GM12875 (cell line): Measurements from ENCODE around the gene CDCA5.

ENCODE experiments used
- H3K4me3 ChIP-seq: one replicate; pipeline ENCODE4 v1.5.1; 2011; ENCODE audit warnings: low read depth, low read length, control low read depth
- CTCF ChIP-seq: IDR thresholded peaks from 2 replicates; pipeline ENCODE4 v1.5.1; 2011; ENCODE audit warnings: low read depth, mild to moderate bottlenecking, control low read depth, inconsistent platforms, low read length, moderate library complexity, borderline replicate concordance; ENCODE audit not compliant: insufficient read depth

The CDCA5 gene

DNA sequence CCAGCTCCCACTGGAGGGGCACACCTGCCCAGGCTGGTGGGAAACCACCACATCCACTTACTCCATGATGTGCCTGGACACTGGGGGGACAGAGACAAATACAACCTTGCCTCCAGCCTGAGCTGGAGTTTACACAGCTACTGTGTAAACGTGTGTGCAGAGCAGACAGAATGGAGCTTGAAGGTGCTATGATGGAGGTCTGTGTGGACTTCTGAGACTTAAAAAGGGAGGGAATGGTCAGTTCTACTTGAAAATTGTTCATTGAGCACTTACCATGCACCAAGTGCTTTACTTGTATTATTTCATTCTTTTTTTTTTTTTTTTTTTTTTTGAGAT lies 11.2 kb downstream of the CDCA5 start:
- no peak for TF ChIP-seq CTCF
- no peak overlapping the region for H3K4me3 ChIP-seq

- TF ChIP-seq CTCF: no peak
- no peak overlapping the region for H3K4me3 ChIP-seq
Observed at GRCh38 chr11:65071907-65072630, 11.8 kb downstream of the CDCA5 start.

- no peak overlapping the region for H3K4me3 ChIP-seq
- no peak for TF ChIP-seq CTCF
Observed at GRCh38 chr11:65069217-65069616, 14.6 kb downstream of the CDCA5 start.

- no peak for TF ChIP-seq CTCF
- no peak overlapping the region for H3K4me3 ChIP-seq
Observed at GRCh38 chr11:65067446-65067845, 16.4 kb downstream of the CDCA5 start.

- TF ChIP-seq CTCF: no peak
- no peak overlapping the region for H3K4me3 ChIP-seq
Observed at GRCh38 chr11:65066805-65067291, 17.0 kb downstream of the CDCA5 start.

GRCh38 chr11:65066315-65066714 lies 17.5 kb downstream of the CDCA5 start:
- no peak overlapping the region for H3K4me3 ChIP-seq

More at GRCh38 chr11:65066315-65066714, 17.5 kb downstream of the CDCA5 start:
- no peak for TF ChIP-seq CTCF
